Measurements from ENCODE around the gene CTNND2. TPM values are rescaled to one million over a fixed set of nuclear protein-coding genes. Genes with fewer than 3 reads are reported as not detected.

The CTNND2 gene
- total RNA-seq, 4 donors from 2014 or later, result 0.04 TPM; not detected in 3

DNA sequence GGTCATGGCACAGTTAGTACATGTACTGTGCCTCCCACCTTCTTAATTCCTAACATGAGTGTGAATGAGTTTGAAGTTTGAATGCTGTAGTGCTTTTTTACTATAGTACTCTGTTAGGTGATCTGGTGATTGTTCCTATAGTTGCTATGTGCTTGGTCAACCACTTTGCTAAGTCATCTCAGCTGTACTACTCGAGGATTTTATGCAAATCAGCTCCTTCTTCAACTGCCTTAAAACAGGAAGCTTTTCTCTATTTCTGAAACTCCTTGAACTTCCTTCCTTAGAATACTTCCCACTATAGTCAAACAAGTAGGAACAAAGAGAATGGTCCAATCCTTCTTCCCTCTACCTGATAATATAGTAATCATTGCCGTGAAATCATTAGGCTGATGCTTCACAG lies 219.6 kb downstream of the CTNND2 start:
- TF ChIP-seq, protein P1, sequence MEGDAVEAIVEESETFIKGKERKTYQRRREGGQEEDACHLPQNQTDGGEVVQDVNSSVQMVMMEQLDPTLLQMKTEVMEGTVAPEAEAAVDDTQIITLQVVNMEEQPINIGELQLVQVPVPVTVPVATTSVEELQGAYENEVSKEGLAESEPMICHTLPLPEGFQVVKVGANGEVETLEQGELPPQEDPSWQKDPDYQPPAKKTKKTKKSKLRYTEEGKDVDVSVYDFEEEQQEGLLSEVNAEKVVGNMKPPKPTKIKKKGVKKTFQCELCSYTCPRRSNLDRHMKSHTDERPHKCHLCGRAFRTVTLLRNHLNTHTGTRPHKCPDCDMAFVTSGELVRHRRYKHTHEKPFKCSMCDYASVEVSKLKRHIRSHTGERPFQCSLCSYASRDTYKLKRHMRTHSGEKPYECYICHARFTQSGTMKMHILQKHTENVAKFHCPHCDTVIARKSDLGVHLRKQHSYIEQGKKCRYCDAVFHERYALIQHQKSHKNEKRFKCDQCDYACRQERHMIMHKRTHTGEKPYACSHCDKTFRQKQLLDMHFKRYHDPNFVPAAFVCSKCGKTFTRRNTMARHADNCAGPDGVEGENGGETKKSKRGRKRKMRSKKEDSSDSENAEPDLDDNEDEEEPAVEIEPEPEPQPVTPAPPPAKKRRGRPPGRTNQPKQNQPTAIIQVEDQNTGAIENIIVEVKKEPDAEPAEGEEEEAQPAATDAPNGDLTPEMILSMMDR (IDR thresholded peaks at IDR 0.05 in 4 of 5, conservative IDR thresholded peaks at IDR 0.05 in 1 of 5), result no peak
- TF ChIP-seq POLR2A (IDR thresholded peaks at IDR 0.05), result no peak
- ATAC-seq (no peak), DNase-seq (no peak)
- intact Hi-C loops (cut with DNase I; ENCODE audit: low total_unique reads), result no loop called here
- H3K4me3 ChIP-seq, result no peak overlapping the region
- H3K36me3 ChIP-seq, result no peaks in the 10 kb centered on the region
- no peaks in the 10 kb centered on the region for H3K4me1 ChIP-seq
- no peak overlapping the region for H3K27ac ChIP-seq
- no peaks in the 10 kb centered on the region for H3K27me3 ChIP-seq
- in situ Hi-C loops (cut with MboI; ENCODE audit: low sequenced_read_pairs in 4 of 4), result no loop called here
- H3K9me3 ChIP-seq, result no peaks in the 10 kb centered on the region

DNA sequence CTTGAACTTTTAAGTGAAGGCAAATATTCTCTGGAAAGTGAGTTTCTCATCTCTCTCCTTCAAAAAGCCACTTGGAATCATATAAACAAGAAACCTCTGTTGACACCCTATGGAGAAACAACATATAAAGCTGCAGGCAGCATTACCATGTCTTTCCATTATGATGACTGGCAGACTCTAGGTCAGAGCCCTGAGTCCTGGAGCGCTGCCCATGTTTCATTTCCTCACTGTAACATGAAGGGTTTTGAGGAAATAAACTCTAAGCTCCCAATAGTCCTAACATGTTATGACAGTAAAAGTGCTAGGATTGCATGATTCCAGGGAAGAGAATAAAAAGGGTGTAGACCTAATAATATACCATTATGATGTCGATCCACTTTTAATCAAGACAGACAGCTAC lies 220.6 kb downstream of the CTNND2 start:
- DNase-seq (peak in 1 of 2 donors; percentile 5), ATAC-seq (no peak)
- no peaks in the 10 kb centered on the region for H3K27me3 ChIP-seq
- no peaks in the 10 kb centered on the region for H3K36me3 ChIP-seq
- intact Hi-C loops (cut with DNase I; ENCODE audit: low total_unique reads) (no loop called here), in situ Hi-C loops (cut with MboI; ENCODE audit: low sequenced_read_pairs in 4 of 4) (no loop called here)
- H3K4me1 ChIP-seq, result no peaks in the 10 kb centered on the region
- no peaks in the 10 kb centered on the region for H3K9me3 ChIP-seq
- TF ChIP-seq, protein P1 (IDR thresholded peaks at IDR 0.05 in 4 of 5, conservative IDR thresholded peaks at IDR 0.05 in 1 of 5), result no peak
- TF ChIP-seq POLR2A (IDR thresholded peaks at IDR 0.05), result no peak
- H3K4me3 ChIP-seq, result no peak overlapping the region
- no peak overlapping the region for H3K27ac ChIP-seq

DNA sequence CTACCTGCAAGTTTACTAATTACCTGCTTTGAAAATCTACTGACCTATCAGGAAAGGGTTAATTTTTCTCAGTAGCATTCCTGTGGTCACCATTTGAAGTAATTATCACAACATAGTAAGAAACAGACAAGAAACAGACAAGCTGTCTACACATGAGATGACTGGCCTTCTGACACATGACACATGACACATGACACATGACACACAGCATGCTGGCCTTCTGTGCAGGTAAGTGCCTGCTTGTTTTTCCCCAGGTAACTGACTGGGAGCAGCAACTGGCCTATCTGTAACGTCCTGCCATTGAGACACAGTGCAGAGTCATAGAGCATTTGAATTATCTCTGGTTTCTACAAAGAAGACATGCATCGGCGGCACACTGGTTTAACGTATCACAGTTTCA lies 222.4 kb downstream of the CTNND2 start:
- no peaks in the 10 kb centered on the region for H3K4me1 ChIP-seq
- no peak overlapping the region for H3K27ac ChIP-seq
- H3K9me3 ChIP-seq, result no peaks in the 10 kb centered on the region
- no peak for TF ChIP-seq POLR2A (IDR thresholded peaks at IDR 0.05)
- TF ChIP-seq, protein P1 (IDR thresholded peaks at IDR 0.05 in 4 of 5, conservative IDR thresholded peaks at IDR 0.05 in 1 of 5), result no peak
- H3K4me3 ChIP-seq, result no peak overlapping the region
- intact Hi-C loops (cut with DNase I; ENCODE audit: low total_unique reads), result no loop called here
- DNase-seq, result no peak
- in situ Hi-C loops (cut with MboI; ENCODE audit: low sequenced_read_pairs in 4 of 4), result no loop called here
- ATAC-seq, result no peak
- no peaks in the 10 kb centered on the region for H3K27me3 ChIP-seq
- no peaks in the 10 kb centered on the region for H3K36me3 ChIP-seq

DNA sequence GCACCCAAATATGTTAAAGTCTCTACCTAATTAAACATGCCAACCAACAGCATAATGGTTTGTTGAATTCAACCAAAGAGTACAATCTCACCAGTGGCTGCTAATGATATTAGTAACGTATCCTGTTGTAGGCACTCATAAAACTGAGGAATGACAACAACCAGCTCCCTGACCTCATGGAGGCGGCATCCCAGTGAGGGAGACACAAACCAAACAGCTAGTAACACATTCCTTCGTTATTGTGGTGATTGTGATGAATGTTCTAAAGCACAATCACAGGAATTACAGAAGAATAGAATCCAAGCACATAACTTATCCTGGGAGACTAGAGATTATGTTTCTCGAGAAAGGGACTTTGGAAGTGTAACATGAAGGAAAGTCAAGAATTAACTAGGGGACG lies 224.6 kb downstream of the CTNND2 start:
- intact Hi-C loops (cut with DNase I; ENCODE audit: low total_unique reads), result no loop called here
- Histone ChIP-seq H3K27ac (no peak overlapping the region), H3K4me3 (no peak overlapping the region), H3K27me3 (peaks cover 0 to under 1% (median 0%) of the 10 kb centered on the region in 3 donors), H3K4me1 (no peaks in the 10 kb centered on the region), H3K36me3 (no peaks in the 10 kb centered on the region), H3K9me3 (no peaks in the 10 kb centered on the region)
- in situ Hi-C loops (cut with MboI; ENCODE audit: low sequenced_read_pairs in 4 of 4), result no loop called here
- DNase-seq, result no peak
- ATAC-seq, result no peak
- TF ChIP-seq, protein P1 (IDR thresholded peaks at IDR 0.05 in 4 of 5, conservative IDR thresholded peaks at IDR 0.05 in 1 of 5), result no peak
- no peak for TF ChIP-seq POLR2A (IDR thresholded peaks at IDR 0.05)

DNA sequence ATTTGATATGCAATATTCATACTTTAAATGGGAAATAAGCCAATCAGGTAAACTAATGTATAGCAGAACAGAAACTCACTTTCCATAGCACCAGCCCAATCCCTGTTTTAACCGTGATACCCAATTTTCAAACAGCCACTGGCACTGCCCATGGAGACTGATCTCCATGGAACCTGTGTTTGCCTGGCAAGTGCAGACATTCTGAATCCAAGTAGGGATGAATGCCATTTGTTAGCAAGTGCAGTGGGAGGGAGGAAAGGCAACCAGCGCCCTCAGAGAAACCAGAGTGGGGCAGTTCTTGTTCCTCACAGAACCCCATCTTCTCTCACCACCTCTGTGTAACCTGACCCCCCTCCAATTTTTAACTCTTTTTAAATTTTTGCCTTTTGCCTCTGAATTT lies 229.1 kb downstream of the CTNND2 start:
- intact Hi-C loops (cut with DNase I; ENCODE audit: low total_unique reads), result no loop called here
- in situ Hi-C loops (cut with MboI; ENCODE audit: low sequenced_read_pairs in 4 of 4), result no loop called here
- no peak for TF ChIP-seq POLR2A (IDR thresholded peaks at IDR 0.05)
- TF ChIP-seq, protein P1 (IDR thresholded peaks at IDR 0.05 in 4 of 5, conservative IDR thresholded peaks at IDR 0.05 in 1 of 5), result no peak
- DNase-seq, result no peak
- Histone ChIP-seq H3K36me3 (no peaks in the 10 kb centered on the region), H3K4me1 (no peaks in the 10 kb centered on the region), H3K9me3 (no peaks in the 10 kb centered on the region), H3K27me3 (peaks cover 0 to 5% (median 0%) of the 10 kb centered on the region in 3 donors), H3K27ac (no peak overlapping the region), H3K4me3 (no peak overlapping the region)
- ATAC-seq, result no peak
